HL-60 (cell line): ENCODE results near the gene RAP1GAP.

Experiments used
- DNase-seq, 2 experiments: peaks; one replicate each; pipeline ENCODE4 v3.0.0-alpha.2; 2010 to 2020; ENCODE audit warnings: low read depth in 1 of 2, low spot score in 1 of 2
- H3K27ac ChIP-seq: fragments of 250-450 bp; sonication (Bioruptor Pico); replicated peaks from 2 replicates; pipeline ENCODE4 v1.5.1; 2020; ENCODE audit warnings: mild to moderate bottlenecking, moderate library complexity
- H3K27me3 ChIP-seq: fragments of 250-450 bp; sonication (Bioruptor Pico); 2 replicates; pipeline ENCODE4 v1.5.1; 2021; ENCODE audit warnings: mild to moderate bottlenecking, moderate library complexity; ENCODE audit not compliant: insufficient read depth, poor library complexity, severe bottlenecking
- H3K4me3 ChIP-seq: replicated peaks from 2 replicates; pipeline ENCODE4 v1.5.1; 2011; ENCODE audit warnings: mild to moderate bottlenecking, control low read depth, low read length; ENCODE audit not compliant: insufficient read depth
- GABPA ChIP-seq: IDR thresholded peaks from 2 replicates; pipeline ENCODE4 v1.6.1; 2012; ENCODE audit warnings: low read depth
- POLR2AphosphoS5 ChIP-seq: IDR thresholded peaks from 2 replicates; pipeline ENCODE4 v1.6.1; 2012; ENCODE audit warnings: low read depth
- SPI1 ChIP-seq: IDR thresholded peaks from 2 replicates; pipeline ENCODE4 v1.6.1; 2012; ENCODE audit warnings: low read depth, mild to moderate bottlenecking, borderline replicate concordance
- TF ChIP-seq, protein P1 (sequence below): IDR thresholded peaks from one replicate; pipeline ENCODE4 v1.5.1; 2011; ENCODE audit warnings: low read length, control low read depth, inconsistent platforms; ENCODE audit not compliant: insufficient read depth
- TF ChIP-seq, protein P2 (sequence below): IDR thresholded peaks from 2 replicates; pipeline ENCODE4 v1.6.1; 2012; ENCODE audit warnings: low read depth; ENCODE audit not compliant: insufficient replicate concordance

Gene RAP1GAP

DNA sequence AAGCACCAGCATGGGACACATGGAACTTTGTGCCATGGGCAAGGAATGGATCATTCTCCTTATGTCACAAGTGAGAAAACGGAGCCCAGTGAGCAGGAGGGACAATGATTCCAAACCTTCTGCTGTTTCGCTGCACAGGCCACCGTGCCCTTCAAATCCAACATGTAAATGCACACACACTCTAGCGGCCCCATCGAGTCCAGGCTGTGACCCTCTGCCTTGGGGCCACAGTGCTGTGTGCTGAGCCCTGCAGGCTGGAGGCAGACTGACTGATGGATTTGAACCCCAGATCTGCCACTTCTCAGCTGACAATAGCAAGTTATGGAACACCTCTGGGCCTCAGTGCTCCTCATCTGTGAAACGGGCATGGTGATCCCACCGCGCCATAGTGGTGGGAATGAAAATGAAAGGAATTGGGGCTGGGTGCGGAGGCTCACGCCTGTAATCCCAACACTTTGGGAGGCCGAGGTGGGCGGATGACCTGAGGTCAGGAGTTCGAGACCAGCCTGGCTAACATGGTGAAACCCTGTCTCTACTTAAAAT lies 96.4 kb downstream of the RAP1GAP start:
- TF ChIP-seq, protein P1, sequence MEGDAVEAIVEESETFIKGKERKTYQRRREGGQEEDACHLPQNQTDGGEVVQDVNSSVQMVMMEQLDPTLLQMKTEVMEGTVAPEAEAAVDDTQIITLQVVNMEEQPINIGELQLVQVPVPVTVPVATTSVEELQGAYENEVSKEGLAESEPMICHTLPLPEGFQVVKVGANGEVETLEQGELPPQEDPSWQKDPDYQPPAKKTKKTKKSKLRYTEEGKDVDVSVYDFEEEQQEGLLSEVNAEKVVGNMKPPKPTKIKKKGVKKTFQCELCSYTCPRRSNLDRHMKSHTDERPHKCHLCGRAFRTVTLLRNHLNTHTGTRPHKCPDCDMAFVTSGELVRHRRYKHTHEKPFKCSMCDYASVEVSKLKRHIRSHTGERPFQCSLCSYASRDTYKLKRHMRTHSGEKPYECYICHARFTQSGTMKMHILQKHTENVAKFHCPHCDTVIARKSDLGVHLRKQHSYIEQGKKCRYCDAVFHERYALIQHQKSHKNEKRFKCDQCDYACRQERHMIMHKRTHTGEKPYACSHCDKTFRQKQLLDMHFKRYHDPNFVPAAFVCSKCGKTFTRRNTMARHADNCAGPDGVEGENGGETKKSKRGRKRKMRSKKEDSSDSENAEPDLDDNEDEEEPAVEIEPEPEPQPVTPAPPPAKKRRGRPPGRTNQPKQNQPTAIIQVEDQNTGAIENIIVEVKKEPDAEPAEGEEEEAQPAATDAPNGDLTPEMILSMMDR = no peak
- TF ChIP-seq GABPA = no peak
- TF ChIP-seq, protein P2, sequence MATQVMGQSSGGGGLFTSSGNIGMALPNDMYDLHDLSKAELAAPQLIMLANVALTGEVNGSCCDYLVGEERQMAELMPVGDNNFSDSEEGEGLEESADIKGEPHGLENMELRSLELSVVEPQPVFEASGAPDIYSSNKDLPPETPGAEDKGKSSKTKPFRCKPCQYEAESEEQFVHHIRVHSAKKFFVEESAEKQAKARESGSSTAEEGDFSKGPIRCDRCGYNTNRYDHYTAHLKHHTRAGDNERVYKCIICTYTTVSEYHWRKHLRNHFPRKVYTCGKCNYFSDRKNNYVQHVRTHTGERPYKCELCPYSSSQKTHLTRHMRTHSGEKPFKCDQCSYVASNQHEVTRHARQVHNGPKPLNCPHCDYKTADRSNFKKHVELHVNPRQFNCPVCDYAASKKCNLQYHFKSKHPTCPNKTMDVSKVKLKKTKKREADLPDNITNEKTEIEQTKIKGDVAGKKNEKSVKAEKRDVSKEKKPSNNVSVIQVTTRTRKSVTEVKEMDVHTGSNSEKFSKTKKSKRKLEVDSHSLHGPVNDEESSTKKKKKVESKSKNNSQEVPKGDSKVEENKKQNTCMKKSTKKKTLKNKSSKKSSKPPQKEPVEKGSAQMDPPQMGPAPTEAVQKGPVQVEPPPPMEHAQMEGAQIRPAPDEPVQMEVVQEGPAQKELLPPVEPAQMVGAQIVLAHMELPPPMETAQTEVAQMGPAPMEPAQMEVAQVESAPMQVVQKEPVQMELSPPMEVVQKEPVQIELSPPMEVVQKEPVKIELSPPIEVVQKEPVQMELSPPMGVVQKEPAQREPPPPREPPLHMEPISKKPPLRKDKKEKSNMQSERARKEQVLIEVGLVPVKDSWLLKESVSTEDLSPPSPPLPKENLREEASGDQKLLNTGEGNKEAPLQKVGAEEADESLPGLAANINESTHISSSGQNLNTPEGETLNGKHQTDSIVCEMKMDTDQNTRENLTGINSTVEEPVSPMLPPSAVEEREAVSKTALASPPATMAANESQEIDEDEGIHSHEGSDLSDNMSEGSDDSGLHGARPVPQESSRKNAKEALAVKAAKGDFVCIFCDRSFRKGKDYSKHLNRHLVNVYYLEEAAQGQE = no peak
- no peak for TF ChIP-seq SPI1
- no peak for TF ChIP-seq POLR2AphosphoS5

DNA sequence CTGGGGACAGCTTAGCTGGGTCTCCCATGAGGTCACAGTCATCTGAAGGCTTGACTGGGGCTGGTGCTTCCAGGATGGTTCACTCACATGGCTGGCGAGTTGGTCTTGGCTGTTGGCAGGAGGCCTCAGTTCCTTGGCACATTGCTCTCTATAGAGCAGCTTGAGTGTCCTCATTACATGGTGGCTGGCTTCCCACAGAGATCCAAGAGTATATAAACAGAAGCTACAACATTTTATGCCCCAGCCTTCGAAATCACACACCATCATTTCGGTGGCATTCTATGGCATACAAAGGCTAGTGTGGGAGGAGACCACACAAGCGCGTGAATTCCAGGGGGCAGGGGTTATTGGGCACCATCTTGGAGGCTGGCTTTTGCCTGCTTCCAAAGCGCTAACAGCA lies 96.9 kb downstream of the RAP1GAP start:
- DNase-seq = no peak
- TF ChIP-seq, protein P2 = no peak
- TF ChIP-seq SPI1 (no peak), GABPA (no peak), POLR2AphosphoS5 (no peak)
- TF ChIP-seq, protein P1 = no peak
- Histone ChIP-seq H3K4me3 (no peak overlapping the region), H3K27ac (no peak overlapping the region), H3K27me3 (peaks cover 18% of the 10 kb centered on the region)

More for the DNA sequence above, 96.4 kb downstream of the RAP1GAP start:
- Histone ChIP-seq H3K27ac (no peak overlapping the region), H3K27me3 (peaks cover 18% of the 10 kb centered on the region), H3K4me3 (no peak overlapping the region)
- no peak for DNase-seq

DNA sequence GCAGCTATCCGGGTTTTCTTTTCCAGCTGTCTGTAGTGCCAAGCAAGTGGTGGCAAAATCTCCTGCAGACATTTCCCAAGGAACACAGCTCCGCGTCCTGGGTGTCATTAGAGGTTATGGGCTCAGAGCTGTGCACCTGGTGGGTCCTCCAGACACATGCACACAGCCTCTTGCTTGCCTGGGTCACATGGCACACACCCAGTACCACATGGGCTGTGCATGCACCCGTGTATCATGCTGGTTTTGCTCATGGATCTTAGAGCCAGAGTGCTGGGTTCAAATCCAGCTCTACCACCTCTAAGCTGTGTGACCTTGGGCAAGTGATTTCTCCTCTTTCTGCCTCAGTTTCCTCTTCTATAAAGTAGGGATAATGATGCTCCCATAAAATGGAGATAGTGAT lies 98.3 kb downstream of the RAP1GAP start:
- no peak for DNase-seq
- Histone ChIP-seq H3K27me3 (peaks cover 18% of the 10 kb centered on the region), H3K27ac (no peak overlapping the region), H3K4me3 (no peak overlapping the region)
- TF ChIP-seq POLR2AphosphoS5 (no peak), GABPA (no peak), SPI1 (no peak)
- TF ChIP-seq, protein P2 = no peak
- TF ChIP-seq, protein P1 = no peak
